22Rv1 (cell line): ENCODE data around the gene MTA3.
"Not testable (repeated sequence)": the region's sequence is repeated elsewhere in the genome, so short reads cannot be mapped to it uniquely, and the experiment has no call there.

Experiments used
- H3K27ac ChIP-seq: fragments of 450-650 bp; 2 replicates; pipeline ENCODE4 v1.5.1; 2017
- CTCF ChIP-seq: fragments of 450-650 bp; IDR thresholded peaks from 2 replicates; pipeline ENCODE4 v1.5.1; 2017; ENCODE audit warnings: mild to moderate bottlenecking
- ZFX ChIP-seq: fragments of 450-650 bp; IDR thresholded peaks from 2 replicates; pipeline ENCODE4 v1.6.1; 2017; ENCODE audit warnings: antibody characterized with exemption, borderline replicate concordance

The MTA3 gene

GRCh38 chr2:42556315-42556890, 12.0 kb upstream of the MTA3 start:
- no peak overlapping the region for H3K27ac ChIP-seq
- TF ChIP-seq ZFX: no peak
- TF ChIP-seq CTCF: no peak

- TF ChIP-seq ZFX (no peak), CTCF (no peak)
- no peak overlapping the region for H3K27ac ChIP-seq
Observed at GRCh38 chr2:42557306-42557705, 11.1 kb upstream of the MTA3 start.

- TF ChIP-seq ZFX (no peak), CTCF (peak; percentile 32)
- H3K27ac ChIP-seq: peak overlapping the region; percentile 38; the same call in 1 of the 2 replicates
Observed at GRCh38 chr2:42558827-42559226, 9.6 kb upstream of the MTA3 start.

GRCh38 chr2:42560133-42560532, 8.3 kb upstream of the MTA3 start:
- H3K27ac ChIP-seq: not testable (repeated sequence)

- peak overlapping the region; percentile 78; the same call in 1 of the 2 replicates for H3K27ac ChIP-seq
- TF ChIP-seq ZFX (no peak), CTCF (no peak)
Observed at GRCh38 chr2:42560899-42561298, 7.5 kb upstream of the MTA3 start.

GRCh38 chr2:42562474-42563144, 5.8 kb upstream of the MTA3 start:
- TF ChIP-seq CTCF: no peak
- no peak for TF ChIP-seq ZFX
- peak overlapping the region; percentile 78 for H3K27ac ChIP-seq

- H3K27ac ChIP-seq: no peak overlapping the region
- TF ChIP-seq ZFX: no peak
Observed at GRCh38 chr2:42566025-42566424, 2.4 kb upstream of the MTA3 start.

GRCh38 chr2:42566837-42567321, 1.6 kb upstream of the MTA3 start:
- TF ChIP-seq ZFX: no peak
- no peak for TF ChIP-seq CTCF

More at GRCh38 chr2:42566837-42567321, 1.6 kb upstream of the MTA3 start:
- no peak overlapping the region for H3K27ac ChIP-seq
